GM03348 (cell line): ENCODE results near the gene ERI3.

Source experiments
- DNase-seq: peaks from one replicate; pipeline ENCODE4 v3.0.0; 2012; ENCODE audit warnings: low spot score

ERI3 gene, protein sequence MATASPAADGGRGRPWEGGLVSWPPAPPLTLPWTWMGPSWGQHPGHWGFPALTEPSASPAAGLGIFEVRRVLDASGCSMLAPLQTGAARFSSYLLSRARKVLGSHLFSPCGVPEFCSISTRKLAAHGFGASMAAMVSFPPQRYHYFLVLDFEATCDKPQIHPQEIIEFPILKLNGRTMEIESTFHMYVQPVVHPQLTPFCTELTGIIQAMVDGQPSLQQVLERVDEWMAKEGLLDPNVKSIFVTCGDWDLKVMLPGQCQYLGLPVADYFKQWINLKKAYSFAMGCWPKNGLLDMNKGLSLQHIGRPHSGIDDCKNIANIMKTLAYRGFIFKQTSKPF

DNA sequence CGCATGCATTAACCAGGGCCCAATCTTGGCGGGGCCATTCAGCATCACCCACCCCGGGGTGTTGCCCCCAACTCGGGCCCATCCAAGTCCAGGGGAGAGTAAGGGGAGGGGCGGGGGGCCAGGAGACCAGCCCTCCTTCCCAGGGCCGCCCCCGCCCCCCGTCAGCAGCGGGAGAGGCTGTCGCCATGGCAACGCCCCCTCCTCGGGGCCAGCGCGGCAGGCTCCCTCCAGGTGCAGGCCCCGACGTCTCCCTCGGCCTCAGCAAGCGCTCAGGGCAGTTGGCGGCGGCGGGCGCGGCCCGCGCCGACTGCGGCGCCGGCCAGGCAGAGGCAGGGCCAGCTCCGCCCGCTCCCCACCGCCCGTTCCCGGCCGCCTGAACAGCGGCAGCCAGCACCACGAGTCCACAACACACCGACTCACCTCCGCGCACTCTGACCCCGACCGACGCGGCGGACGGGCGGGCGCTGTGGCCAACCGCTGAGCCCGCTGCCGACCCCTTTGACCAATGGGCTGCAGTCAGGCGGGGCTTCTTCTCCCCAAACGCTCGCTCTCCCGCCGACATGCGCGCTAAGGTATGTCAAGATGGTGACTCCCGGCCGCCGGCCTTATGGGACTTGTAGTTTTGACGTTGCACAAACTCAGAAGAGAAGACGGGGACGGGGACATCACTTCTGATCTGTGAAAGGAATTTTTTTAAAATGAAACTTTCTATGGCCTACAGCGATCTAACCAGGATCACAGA, at the start of gene ERI3:
Gene ERI3, minus strand, starts transcription at position 418 of the 742 bp plus-strand sequence. Its CDS starts 231 bp downstream, at position 187.
- DNase-seq: peak; percentile 100

DNA sequence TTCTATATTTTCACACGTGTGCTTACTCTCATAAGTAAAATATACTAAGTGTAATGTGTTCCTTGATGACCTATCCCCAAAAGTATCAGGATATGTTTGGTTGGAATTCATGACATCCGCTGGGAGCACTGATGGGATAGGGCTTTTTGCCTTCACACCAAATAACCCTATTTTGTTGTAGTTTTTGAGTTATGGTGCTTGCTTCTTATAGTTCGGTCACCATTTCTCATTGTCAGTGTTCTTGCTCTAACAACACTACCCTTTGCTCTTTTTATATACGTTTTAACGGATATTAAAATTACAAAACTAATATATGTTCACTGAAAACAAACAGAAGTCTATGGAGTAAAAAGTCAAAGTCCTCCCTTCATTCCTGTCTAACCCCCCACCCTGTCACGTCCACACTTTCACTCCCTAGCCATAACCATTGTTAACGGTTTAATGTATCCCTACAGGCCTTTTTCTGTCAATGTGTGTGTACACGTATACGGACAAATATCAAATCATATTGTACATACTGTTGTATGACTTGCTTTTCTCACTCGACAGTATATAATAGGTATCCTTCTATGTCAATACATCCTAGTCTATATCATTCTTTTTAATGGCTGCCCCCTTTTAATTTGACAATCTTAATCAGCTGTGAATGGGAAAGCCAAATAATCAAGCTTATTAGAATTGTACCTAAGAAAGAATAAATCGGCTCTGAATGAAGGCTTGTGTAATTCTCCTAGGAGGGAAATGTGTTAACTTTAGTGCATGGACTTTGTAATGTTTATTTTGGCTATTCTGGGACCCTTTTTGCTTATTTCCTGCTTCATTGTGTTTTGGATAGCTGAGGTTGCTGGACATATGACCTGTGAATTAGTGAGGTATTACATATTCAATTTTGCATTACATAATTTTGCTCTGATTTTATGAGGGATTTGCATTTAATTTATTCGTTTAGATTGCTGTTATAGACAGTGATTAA, 46.5 kb upstream of the ERI3 start:
- no peak for DNase-seq

DNA sequence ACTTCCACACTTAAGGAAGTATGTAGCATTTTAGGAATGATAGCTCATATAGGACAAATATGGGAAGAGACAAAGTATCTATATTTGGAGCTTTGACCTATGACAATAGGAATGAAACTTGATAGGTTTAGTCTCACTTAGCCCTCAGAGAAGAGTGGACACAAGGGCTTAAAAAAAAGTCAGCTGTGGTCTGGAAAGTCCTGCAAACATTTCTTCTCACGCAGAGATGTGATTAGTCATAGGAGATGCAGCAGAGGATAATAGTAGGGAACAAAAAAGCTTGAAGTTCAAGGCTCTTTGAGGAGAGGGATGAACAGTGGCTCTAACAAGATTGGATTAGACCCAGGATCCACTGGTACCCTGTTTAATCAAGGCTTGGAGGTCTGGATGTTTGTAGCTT, 35.2 kb upstream of the ERI3 start:
- DNase-seq: peak; percentile 64

DNA sequence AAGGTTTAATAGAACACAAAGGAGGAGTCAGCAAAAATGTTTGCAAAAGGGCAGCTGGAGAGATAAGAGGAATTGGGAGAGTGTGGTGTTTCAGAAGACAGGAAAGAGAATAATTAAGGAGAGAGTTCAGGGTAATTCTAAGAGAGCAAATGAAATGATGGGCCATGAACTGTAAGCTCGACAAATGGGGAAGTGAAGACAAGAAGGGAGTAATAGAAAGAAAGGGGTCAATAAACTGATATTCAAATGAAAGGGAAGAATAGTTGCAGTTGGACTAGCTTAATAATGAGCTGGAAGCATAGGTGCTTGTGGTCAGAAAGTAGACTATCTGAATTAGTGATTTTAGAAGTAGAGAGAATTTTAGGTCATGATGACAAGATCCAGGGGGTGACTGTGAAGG, 34.4 kb upstream of the ERI3 start:
- no peak for DNase-seq

DNA sequence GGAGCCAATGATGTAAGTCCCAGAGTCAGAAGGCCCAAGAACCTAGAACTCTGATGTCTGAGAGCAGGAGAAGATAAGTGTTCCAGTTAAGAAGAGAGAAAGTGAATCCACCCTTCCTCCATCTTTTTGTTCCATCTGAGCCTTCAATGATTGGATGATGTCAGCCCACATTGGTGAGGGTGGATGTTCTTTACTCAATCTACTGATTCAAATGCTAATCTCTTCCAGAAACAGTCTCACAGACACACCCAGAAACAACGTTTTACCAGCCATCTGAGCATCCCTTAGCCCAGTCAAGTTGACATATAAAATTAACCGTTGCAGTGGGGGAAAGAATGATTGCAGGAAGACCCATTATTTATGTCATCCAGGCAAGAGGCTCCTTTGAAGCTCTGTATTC, 33.5 kb upstream of the ERI3 start:
- no peak for DNase-seq

DNA sequence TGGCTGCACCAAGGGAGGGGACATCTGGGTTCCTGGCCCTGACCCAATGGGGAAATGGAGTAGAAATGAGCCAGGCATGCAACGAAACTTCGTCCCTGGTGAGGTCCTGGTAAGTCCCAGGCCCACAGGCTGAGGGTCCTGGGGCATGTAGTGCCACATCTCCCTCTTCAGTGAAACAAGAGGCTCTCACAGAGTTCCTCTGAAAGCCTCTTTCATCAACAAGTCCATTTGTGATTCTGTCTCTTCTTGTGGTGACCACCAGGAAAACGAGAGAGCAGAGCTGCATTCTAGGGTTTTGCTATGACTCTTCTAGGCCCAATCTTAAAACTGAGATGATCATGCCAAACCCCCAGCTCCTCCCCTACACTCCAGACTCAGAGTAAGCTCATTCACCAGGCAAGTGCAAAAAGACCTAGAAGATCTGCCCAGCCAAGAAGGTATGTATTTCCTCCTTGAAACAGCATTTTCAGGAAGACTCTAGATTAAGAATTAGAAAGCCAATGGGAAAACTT, 25.7 kb upstream of the ERI3 start:
- no peak for DNase-seq

DNA sequence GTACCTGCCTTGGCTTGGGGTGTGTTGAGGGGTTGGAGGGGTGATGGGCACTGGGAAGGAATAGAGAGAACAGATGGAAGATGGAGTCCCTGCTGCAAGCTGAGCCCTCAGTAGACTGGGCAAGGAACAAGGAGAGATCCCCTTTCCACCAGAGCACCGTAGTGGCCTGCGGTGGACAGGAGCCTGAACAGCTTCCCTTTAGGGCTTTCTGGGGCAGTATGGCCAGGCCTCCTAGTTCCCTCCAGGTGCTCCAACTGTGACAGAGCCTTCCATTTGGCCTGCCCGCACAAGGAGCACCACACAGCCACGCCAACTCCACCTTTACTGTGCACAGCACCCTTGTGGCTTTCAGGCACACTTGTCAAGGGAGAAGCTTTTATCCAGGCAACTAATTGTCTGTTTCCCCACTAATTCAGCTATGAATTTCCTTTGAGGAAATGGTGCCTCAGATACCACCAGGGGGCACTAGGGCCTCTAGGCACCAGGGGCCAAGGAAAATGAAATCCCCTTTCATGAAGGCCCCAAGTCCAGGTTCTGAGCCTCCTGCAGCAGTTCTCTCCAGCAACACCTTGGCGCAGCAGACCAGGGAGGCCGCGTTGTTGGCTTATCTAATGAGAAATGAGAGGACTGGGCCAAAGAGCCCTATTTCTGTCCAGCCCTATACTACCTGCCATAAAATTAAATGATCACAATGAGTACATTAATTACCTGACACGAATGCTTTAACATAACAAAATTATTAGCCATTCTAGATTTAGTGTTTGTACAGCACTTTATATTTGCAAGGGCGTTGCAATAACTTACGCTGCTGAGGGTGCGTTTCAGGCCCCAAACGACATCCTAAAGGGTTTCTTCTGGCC, 23.1 kb upstream of the ERI3 start:
- peak; percentile 82 for DNase-seq

DNA sequence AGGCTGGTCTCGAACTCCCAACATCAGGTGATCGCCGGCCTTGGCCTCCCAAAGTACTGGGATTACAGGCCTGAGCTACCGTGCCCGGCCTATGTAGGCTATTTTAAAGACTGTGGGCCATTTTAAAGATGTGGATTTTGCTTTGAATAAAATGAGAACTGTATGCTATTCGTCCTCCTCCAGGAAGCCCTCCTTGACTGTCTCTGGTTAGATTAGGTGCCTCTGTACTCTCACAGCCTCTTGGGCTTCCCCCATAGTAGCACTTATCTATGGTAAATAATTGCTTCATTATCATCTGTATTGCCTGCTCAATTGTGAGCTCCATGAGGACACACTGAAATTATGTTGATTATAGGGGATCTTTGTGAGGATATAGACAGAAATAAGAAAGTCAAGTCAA, 20.5 kb upstream of the ERI3 start:
- no peak for DNase-seq

DNA sequence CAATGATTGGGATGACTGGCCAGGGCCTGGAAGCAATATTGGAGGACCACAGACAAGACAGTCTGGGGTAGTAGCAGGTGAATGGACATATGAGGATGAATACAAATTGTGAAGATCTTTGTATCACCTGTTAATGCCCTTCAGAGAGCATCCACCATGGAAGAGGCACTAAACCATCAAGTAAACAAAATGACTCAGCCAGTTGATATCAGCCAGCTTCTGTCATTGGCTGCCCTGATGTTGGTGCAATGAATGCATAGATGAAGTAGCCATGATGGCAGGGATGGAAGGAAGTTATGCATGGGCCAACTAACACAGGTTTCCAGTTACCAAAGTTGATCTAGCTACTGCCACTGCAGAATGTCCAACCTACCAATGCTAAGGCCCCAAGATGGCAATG, 16.1 kb upstream of the ERI3 start:
- DNase-seq: no peak

DNA sequence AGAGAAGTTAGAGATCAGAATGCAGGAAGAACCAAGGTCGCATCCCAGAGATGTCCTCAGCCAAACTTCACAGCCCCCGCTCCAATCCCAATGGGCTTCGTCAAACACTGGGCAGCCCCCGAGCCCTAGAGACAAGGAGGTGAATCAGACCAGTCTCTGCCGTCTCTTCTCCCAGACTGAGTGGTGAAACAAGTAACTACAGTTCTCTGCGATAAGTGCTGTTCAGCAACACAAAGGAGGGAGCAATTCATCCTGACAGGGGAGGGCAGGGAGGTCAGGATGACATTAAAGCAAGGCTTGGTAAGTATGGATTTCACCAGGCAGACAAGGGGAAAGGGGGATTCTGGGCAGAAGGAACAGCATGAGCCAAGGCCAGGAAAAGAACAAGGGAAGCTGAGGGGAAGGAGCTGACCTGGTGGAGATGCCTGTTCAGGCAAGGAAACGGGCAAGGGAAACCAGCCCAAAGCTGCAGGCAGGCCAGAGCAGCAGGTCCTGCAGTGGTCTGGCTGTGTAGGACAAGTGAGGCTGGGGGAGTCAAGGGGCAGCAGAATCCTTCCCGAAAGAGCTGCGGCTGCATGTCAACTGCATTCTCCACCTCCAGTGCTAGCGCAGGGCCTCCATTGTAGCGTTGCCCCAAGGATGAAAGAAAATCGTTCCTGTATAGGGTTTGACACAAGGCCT, 13.6 kb upstream of the ERI3 start:
- no peak for DNase-seq

DNA sequence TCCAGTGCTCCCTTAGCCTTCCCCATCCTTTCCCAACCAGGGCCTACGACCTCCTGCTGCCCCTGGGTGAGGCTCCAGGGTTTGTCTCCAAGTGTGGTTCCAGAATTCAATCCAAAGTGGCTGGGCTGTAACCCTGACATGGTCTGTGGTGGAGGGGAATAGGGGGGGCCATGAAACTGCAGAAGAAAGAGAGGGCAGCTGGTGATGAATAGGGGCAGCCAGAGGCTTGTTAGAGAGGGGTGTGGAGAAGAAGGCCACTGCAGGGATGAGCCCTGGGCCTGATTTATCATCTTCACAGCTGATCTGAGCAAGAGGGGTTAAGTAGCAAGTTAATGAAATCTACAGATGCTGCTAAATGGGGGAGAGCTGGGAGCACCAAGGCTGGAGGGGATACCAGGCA, 12.9 kb upstream of the ERI3 start:
- DNase-seq: no peak

DNA sequence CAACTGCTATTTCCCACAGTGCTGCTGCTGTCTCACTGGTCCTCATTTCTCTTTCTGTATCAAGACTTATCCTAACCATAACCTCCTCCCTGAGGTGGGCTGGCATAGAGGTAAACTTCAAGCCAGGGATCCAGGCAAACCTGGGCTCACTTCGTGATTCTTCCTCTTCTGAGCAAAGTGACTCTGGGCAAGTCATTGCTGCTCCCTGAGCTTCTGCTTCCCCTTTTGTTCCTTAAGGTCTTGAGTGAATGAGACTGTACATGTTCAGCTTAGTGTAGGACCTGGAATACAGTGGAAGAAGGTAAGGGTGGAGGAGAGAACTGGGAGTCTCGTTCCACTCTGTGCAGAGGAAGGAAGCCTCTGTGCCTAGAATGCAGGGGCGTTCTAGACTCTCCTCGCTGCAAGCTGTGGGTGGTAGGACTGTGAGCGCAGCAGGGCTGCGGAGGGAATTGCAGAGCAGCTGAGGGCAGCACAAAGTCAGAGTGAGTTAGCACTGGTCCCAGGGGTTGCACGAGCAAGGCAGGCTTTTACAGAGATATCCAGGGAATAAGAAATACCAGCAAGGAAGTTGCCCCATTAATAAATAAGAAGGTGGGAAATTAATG, 11.4 kb upstream of the ERI3 start:
- no peak for DNase-seq

DNA sequence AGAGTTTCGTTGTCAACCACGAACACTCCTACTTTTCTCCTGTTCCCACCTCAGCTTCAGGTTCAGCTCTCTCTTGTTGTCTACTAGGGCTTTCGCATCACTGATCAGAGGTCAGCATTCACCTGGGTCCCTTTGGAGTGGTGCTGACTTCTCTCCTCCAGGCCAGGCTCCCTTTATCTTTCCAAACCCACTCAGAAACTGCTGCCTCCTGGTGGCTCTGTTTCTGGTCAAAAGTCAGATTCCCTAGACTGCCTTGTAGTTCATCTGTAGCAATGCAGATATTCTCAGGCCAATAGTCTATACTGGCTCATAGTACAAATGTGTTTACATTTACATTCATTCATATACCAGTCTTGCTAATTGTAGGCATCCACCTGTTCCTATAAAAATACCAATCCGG, 6.4 kb upstream of the ERI3 start:
- DNase-seq: no peak

DNA sequence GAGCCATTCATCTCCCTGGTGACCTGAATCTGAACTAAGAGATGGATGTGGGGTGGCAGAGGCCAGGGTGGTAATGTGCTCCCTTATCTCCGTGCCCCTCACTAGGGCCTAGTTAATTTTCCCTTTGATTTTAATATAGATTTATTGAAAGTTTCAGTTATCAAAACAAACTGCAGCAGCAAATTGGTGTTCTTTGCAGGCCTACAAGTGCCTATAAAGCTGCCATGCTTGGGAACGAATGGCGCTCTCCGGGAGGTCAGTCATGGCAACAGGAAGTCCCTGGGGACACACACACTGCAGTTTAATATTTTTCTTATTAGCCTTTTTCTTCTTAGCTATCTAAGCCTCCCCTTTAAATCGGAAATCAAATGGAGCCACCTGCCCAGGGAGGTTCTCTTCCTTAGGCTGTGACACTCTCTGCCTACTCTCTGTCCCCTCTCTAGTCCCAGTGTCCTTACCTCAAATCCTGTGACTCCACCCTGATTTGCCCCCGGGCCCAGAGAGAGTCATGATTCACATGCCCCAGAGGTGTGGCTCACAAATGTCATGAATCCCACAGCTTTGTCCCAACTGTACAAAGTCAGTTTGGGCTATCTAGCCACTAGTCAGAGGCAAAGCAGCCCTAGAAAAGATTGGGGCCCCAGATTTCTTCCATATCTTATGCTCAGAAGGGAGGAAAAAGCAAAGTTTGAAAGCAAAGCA, 4.3 kb upstream of the ERI3 start:
- no peak for DNase-seq

DNA sequence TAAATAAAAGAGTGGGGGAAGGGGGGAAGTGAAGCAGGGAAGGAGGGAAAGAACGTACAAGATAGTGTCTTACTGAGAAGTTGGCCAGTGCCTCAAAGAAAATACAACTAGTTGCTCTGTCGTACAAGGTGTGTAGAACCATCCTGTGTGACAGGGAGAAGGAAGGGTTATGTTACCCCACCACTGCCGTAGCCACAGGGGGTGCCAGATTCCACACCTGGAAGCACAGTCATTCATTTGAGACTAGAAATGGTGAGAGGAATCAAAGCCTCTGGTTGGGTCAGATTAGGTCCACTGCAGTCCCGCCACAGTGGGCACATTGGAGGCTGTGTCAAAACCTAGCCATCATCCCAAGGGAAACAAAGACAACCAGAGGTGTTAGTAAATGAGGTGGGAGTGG, 2.7 kb upstream of the ERI3 start:
- no peak for DNase-seq

DNA sequence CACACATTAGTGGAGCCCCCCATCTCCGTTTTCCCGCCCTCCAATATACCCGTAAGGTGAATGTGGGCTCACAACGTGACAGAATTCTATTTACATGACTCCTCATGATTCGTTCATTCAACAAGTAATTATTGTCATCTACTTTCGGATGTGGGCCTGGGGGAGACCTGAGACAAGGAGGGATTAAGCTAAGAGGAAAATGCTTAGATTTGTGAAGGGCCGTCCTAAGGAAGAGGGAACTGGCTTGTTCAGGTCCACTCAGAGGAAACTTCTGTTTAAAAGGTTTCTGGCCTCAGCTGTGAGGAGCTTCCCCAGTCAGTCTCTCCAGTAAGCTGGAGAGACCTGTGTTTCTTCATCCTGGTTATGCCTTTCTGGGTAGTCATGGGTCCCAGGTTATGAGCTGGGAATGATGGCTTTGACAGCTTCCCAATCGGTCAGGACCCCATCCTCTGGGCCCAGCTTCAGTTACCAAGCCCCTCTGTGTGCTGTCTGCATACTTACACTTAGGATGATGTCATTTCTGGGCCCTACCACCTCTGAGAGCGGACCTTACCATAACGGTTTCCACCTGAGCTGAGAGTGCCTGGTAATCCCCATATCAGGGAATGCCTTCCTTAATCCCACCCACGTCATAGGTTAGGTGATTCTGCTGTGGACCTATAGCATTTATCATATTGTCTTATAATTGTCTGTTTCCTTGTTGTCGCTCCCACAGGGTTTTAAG, 687 bp upstream of the ERI3 start:
- DNase-seq: no peak

DNA sequence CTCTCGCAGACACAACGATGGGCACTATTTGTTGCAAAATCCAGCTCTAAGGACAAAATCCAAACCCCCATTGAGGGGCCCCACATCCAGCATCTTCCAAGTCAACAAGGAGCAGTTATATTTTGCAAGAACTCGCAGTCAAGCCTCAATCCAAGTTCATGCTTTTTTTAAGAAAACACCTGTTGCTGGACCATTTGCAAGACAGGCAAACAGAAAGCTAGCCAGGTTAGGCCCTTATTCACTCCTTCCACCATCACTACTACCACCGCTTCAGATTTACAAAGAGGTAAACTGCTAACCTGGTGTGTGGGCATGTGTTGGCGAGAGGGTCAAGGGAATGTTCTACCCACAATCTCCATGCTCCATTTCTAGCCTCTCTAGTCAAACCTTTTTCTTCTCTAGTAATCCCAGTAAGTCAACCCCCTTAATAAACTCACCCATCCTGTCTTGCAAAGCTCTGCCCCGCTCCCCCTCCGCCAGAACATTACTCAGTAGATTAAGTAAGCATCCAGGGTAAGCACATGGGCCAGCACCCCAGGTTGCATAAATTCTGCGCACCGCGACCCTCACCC, 703 bp downstream of the ERI3 start:
- DNase-seq: peak; percentile 33

DNA sequence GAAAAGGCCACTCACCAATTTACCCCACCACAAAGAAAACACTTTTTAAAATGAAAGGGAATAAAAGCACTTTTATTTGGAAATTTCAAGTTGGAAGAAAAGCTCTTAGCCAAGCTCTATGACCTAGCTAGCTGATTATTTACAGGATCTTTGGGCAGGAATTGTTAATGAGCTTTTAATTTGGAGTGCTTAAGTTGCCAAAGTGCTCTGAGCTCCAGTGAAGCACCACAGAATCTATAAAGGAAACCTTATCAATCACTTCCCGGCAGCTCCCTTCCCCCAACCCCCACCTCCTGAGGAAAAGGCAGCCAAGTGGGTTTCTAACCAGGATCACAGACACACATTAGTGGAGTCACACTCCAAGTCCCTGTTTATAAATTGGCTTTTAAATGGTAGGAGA, 1.5 kb downstream of the ERI3 start:
- no peak for DNase-seq

DNA sequence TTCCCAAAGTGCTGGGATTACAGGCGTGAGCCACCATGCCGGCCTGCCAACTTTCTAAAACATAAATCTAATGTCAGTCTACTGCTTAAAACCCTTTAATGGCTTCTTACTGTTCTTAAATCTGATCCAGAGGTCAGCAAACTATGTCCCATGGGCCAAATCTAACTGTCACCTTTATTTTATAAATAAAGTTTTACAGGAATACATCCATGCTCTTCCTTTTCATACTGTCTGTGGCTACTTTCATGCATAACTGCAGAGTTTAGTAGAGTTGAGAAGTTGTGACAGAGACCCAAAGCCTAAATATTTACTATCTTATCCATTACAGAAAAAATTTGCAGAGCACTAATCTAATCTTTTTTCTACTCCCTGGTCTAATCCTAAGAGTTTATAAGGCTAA, 3.8 kb downstream of the ERI3 start:
- DNase-seq: no peak
